IMR-90 (cell line): ENCODE data around the gene SLC6A11. TPM values are rescaled to one million over a fixed set of nuclear protein-coding genes. Genes with fewer than 3 reads are reported as not detected.

Source experiments
- ATAC-seq: fragments of 200-7000 bp; cut with Tn5 transposase; 2 replicates; pipeline ENCODE4 v1.9.1; 2020; ENCODE audit warnings: low read depth, mild to moderate bottlenecking, moderate library complexity
- BruUV-seq: library from RNA; stranded (reverse); fragments of 400-500 nt; replicated peaks from 2 replicates; lab custom pipeline; 2021; lab: Mats Ljungman, UMichigan
- CTCF ChIA-PET: fragments of 300-600 bp; formaldehyde crosslinking; extraction: SDS; loops from one replicate; lab custom pipeline; 2021; ENCODE audit warnings: antibody characterized with exemption; lab: Yijun Ruan, JAX
- POLR2A ChIA-PET: fragments of 300-600 bp; sonication (Branson Sonifier 250); formaldehyde crosslinking; loops from one replicate; lab custom pipeline; 2022; ENCODE audit warnings: antibody characterized with exemption; ENCODE audit not compliant: unreplicated experiment; lab: Charles Lee
- DNase-seq: peaks from one replicate; pipeline ENCODE4 v3.0.0; 2013
- H2AFZ ChIP-seq: replicated peaks from 2 replicates; pipeline ENCODE3; 2013; ENCODE audit warnings: low read length, mild to moderate bottlenecking; ENCODE audit not compliant: poor library complexity
- H2AK5ac ChIP-seq: 2 replicates; pipeline ENCODE4 v1.6.1; 2013; ENCODE audit warnings: low read depth, low read length, inconsistent platforms
- H2AK9ac ChIP-seq: replicated peaks from 2 replicates; pipeline ENCODE3; 2013; ENCODE audit warnings: mild to moderate bottlenecking, low read depth, low read length, moderate library complexity; ENCODE audit not compliant: poor library complexity
- H2BK120ac ChIP-seq: 2 replicates; pipeline ENCODE4 v1.6.1; 2013; ENCODE audit warnings: low read depth, low read length, inconsistent platforms
- H2BK15ac ChIP-seq: 3 replicates; pipeline ENCODE4 v1.6.1; 2013; ENCODE audit warnings: low read depth, low read length, inconsistent platforms
- H2BK20ac ChIP-seq: 2 replicates; pipeline ENCODE4 v1.6.1; 2013; ENCODE audit warnings: low read depth, mild to moderate bottlenecking, inconsistent platforms, low read length, moderate library complexity
- H2BK5ac ChIP-seq: 2 replicates; pipeline ENCODE4 v1.6.1; 2013; ENCODE audit warnings: mild to moderate bottlenecking, low read depth, low read length, inconsistent platforms; ENCODE audit not compliant: poor library complexity, severe bottlenecking
- H3K14ac ChIP-seq: replicated peaks from 2 replicates; pipeline ENCODE4 v1.6.1; 2013; ENCODE audit warnings: low read depth, low read length, inconsistent platforms
- H3K18ac ChIP-seq: 2 replicates; pipeline ENCODE4 v1.6.1; 2013; ENCODE audit warnings: low read depth, low read length, control low read depth
- H3K23ac ChIP-seq: 2 replicates; pipeline ENCODE4 v1.6.1; 2013; ENCODE audit warnings: low read depth, low read length, inconsistent platforms
- H3K27ac ChIP-seq: 2 replicates; pipeline ENCODE4 v1.5.1; 2013; ENCODE audit warnings: mild to moderate bottlenecking, control low read depth, low read length; ENCODE audit not compliant: insufficient read depth
- H3K27me3 ChIP-seq: 2 replicates; pipeline ENCODE4 v1.6.1; 2013; ENCODE audit warnings: low read length; ENCODE audit not compliant: control insufficient read depth, insufficient read depth
- H3K36me3 ChIP-seq: 2 replicates; pipeline ENCODE4 v1.6.1; 2013; ENCODE audit warnings: low read length, mixed read lengths; ENCODE audit not compliant: control insufficient read depth, insufficient read depth
- H3K4ac ChIP-seq: 2 replicates; pipeline ENCODE4 v1.6.1; 2013; ENCODE audit warnings: low read depth, low read length, inconsistent platforms
- H3K4me1 ChIP-seq: 2 replicates; pipeline ENCODE4 v1.6.1; 2013; ENCODE audit warnings: low read length, mixed read lengths; ENCODE audit not compliant: control insufficient read depth, insufficient read depth
- H3K4me2 ChIP-seq: 2 replicates; pipeline ENCODE4 v1.6.1; 2013; ENCODE audit warnings: low read depth, mild to moderate bottlenecking, control low read depth, low read length, moderate library complexity
- H3K4me3 ChIP-seq: 2 replicates; pipeline ENCODE4 v1.5.1; 2013; ENCODE audit warnings: low read depth, mild to moderate bottlenecking, control low read depth, low read length, moderate library complexity; ENCODE audit not compliant: insufficient read depth
- H3K56ac ChIP-seq: 2 replicates; pipeline ENCODE4 v1.6.1; 2013; ENCODE audit warnings: low read length, inconsistent platforms; ENCODE audit not compliant: insufficient read depth; ENCODE audit errors: extremely low read depth
- H3K79me1 ChIP-seq, 2 experiments: 2 replicates each; pipeline ENCODE4 v1.6.1; 2013; ENCODE audit warnings: low read length in 2 of 2, inconsistent platforms in 1 of 2, low read depth in 1 of 2
- H3K9ac ChIP-seq: 2 replicates; pipeline ENCODE4 v1.6.1; 2013; ENCODE audit warnings: low read depth, low read length, control low read depth
- H3K9me1 ChIP-seq: 2 replicates; pipeline ENCODE4 v1.6.1; 2013; ENCODE audit warnings: low read length, inconsistent platforms; ENCODE audit not compliant: insufficient read depth
- H3K9me3 ChIP-seq: 2 replicates; pipeline ENCODE4 v1.6.1; 2013; ENCODE audit warnings: low read length; ENCODE audit not compliant: control insufficient read depth, insufficient read depth
- H4K20me1 ChIP-seq: 2 replicates; pipeline ENCODE4 v1.6.1; 2013; ENCODE audit warnings: low read length, inconsistent platforms; ENCODE audit not compliant: insufficient read depth
- H4K5ac ChIP-seq: 2 replicates; pipeline ENCODE4 v1.6.1; 2013; ENCODE audit warnings: mild to moderate bottlenecking, low read depth, low read length, control low read depth
- H4K8ac ChIP-seq, 2 experiments: 2 replicates each; pipeline ENCODE4 v1.6.1; 2013; ENCODE audit warnings: low read depth in 2 of 2, low read length in 2 of 2, control low read depth in 1 of 2, inconsistent platforms in 1 of 2
- H4K91ac ChIP-seq: 2 replicates; pipeline ENCODE4 v1.6.1; 2013; ENCODE audit warnings: low read depth, low read length, inconsistent platforms; ENCODE audit not compliant: insufficient read depth
- BHLHE40 ChIP-seq: fragments of 150-350 bp; IDR thresholded peaks from 2 replicates; pipeline ENCODE4 v1.6.1; 2016; ENCODE audit warnings: mild to moderate bottlenecking, low read depth, low read length
- CEBPB ChIP-seq: IDR thresholded peaks from 2 replicates; pipeline ENCODE4 v1.6.1; 2012; ENCODE audit warnings: low read depth, low read length, improper control_type of control experiment
- CHD1 ChIP-seq: IDR thresholded peaks from 2 replicates; pipeline ENCODE4 v1.6.1; 2012; ENCODE audit warnings: low read depth, low read length, improper control_type of control experiment
- FOS ChIP-seq: fragments of 150-350 bp; IDR thresholded peaks from 2 replicates; pipeline ENCODE4 v1.6.1; 2016; ENCODE audit warnings: low read depth, low read length
- MAFK ChIP-seq: IDR thresholded peaks from 2 replicates; pipeline ENCODE4 v1.6.1; 2012; ENCODE audit warnings: low read depth, low read length, improper control_type of control experiment
- MAZ ChIP-seq: IDR thresholded peaks from 2 replicates; pipeline ENCODE4 v1.6.1; 2012; ENCODE audit warnings: low read depth, mild to moderate bottlenecking, low read length, improper control_type of control experiment, moderate library complexity, borderline replicate concordance
- MXI1 ChIP-seq: IDR thresholded peaks from 2 replicates; pipeline ENCODE4 v1.6.1; 2012; ENCODE audit warnings: low read depth, mild to moderate bottlenecking, low read length, moderate library complexity, borderline replicate concordance
- NFE2L2 ChIP-seq: fragments of 150-350 bp; IDR thresholded peaks from 2 replicates; pipeline ENCODE4 v1.6.1; 2016; ENCODE audit warnings: low read depth, mild to moderate bottlenecking, low read length
- POLR2A ChIP-seq: IDR thresholded peaks from 2 replicates; pipeline ENCODE4 v1.6.1; 2012; ENCODE audit warnings: mild to moderate bottlenecking, low read depth, low read length
- RAD21 ChIP-seq: IDR thresholded peaks from 2 replicates; pipeline ENCODE4 v1.6.1; 2012; ENCODE audit warnings: low read length, improper control_type of control experiment
- RCOR1 ChIP-seq: IDR thresholded peaks from 2 replicates; pipeline ENCODE4 v1.6.1; 2012; ENCODE audit warnings: mild to moderate bottlenecking, low read length, improper control_type of control experiment; ENCODE audit not compliant: insufficient replicate concordance
- RFX5 ChIP-seq: IDR thresholded peaks from 2 replicates; pipeline ENCODE4 v1.8.0; 2012; ENCODE audit warnings: low read depth, mild to moderate bottlenecking, low read length, moderate library complexity
- SMC3 ChIP-seq: fragments of 150-350 bp; IDR thresholded peaks from 2 replicates; pipeline ENCODE4 v1.6.1; 2016; ENCODE audit warnings: low read depth, mild to moderate bottlenecking, antibody characterized with exemption, low read length, moderate library complexity
- WGBS, 2 experiments: methylation state at CpG; one replicate each; pipeline versions ENCODE4 v1.1.5 to v1.1.7; 2013; ENCODE audit warnings: missing lambda C conversion rate in 2 of 2; ENCODE audit not compliant: insufficient read length in 1 of 2; ENCODE audit errors: extremely low coverage in 2 of 2; 5-methylcytosine and 5-hydroxymethylcytosine counted together
- dilution Hi-C: fragments of 300-500 bp; cut with HindIII; formaldehyde crosslinking; loops from one replicate; pipeline ENCODE4 v1.14.3; 2018; ENCODE audit warnings: low sequenced_read_pairs; ENCODE audit not compliant: unreplicated experiment
- in situ Hi-C: fragments of 300-500 bp; cut with MboI; formaldehyde crosslinking; loops from 3 replicates; pipeline ENCODE4 v1.14.3; 2019; ENCODE audit warnings: low sequenced_read_pairs, inconsistent platforms, mixed read lengths
- intact Hi-C: fragments of 100-400 bp; cut with micrococcal nuclease; formaldehyde crosslinking; loops from 2 replicates; pipeline ENCODE4 v1.10.0; 2022
- polyA plus RNA-seq, 3 experiments: library from polyadenylated mRNA; depleted of rRNA; stranded (reverse); fragments of >200 nt; gene quantifications; 2 replicates each; pipeline ENCODE4 v1.2.3, GENCODE V29; 2012; ENCODE audit warnings: low replicate concordance in 1 of 3
- total RNA-seq: library from RNA; depleted of rRNA; stranded (reverse); fragments of >200 nt; gene quantifications from 2 replicates; pipeline ENCODE4 v1.2.3, GENCODE V29; 2012
- TF ChIP-seq, protein P1 (sequence below): fragments of 150-350 bp; IDR thresholded peaks from 2 replicates; pipeline ENCODE4 v1.6.1; 2017; ENCODE audit warnings: mild to moderate bottlenecking, antibody characterized with exemption, low read length, low read depth
- TF ChIP-seq, protein P2 (sequence below): conservative IDR thresholded peaks from 2 replicates; pipeline ENCODE4 v1.5.1; 2012; ENCODE audit warnings: mild to moderate bottlenecking, low read depth, low read length, improper control_type of control experiment
- TF ChIP-seq, protein P3 (sequence below): fragments of 150-350 bp; IDR thresholded peaks from 2 replicates; pipeline ENCODE4 v1.6.1; 2016; ENCODE audit warnings: low read depth, mild to moderate bottlenecking, low read length, moderate library complexity, borderline replicate concordance

SLC6A11 gene
- total and polyA plus RNA-seq, 2 of the 4 experiments (the other 2 are of a cell fraction), result not detected

DNA sequence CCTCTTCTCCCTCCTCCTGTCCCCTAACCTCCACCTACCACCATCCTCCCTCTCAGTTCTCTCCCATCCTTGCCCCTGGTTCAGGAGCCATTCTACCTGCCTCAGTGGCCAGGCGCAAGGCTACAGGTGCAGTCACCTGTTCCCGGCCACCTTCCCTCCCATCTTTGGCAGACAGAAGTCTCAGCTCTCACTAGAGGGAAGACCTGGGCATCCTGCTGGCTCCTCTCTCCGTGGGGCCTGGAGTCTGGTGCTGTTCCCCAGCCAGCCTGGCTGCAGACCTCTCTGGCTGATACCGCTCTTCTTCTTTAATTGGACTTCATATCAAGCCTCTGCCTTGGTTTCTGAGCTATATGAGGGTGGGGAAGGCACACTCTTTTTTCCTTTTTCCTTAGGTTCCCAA lies 123.5 kb downstream of the SLC6A11 start:
- Histone ChIP-seq H3K27ac (no peak overlapping the region), H3K4ac (no peak overlapping the region), H3K23ac (no peak overlapping the region), H3K56ac (no peak overlapping the region), H2BK20ac (no peak overlapping the region), H3K36me3 (no peaks in the 10 kb centered on the region), H2AK9ac (no peak overlapping the region), H3K9me1 (no peaks in the 10 kb centered on the region), H4K91ac (no peak overlapping the region), H3K9ac (no peak overlapping the region), H3K18ac (no peak overlapping the region), H3K4me2 (no peak overlapping the region), H2AK5ac (no peak overlapping the region), H2BK5ac (no peak overlapping the region), H3K4me3 (no peak overlapping the region), H3K9me3 (peaks cover 3% of the 10 kb centered on the region; the same call in 1 of the 2 replicates), H3K4me1 (no peaks in the 10 kb centered on the region), H3K79me1 (no peaks in the 10 kb centered on the region), H2BK15ac (no peak overlapping the region), H4K8ac (no peak overlapping the region), H3K14ac (no peak overlapping the region), H3K27me3 (peaks cover 16% of the 10 kb centered on the region), H2AFZ (no peak overlapping the region), H4K20me1 (no peaks in the 10 kb centered on the region), H4K5ac (no peak overlapping the region), H2BK120ac (no peak overlapping the region)
- no peak for ATAC-seq
- intact Hi-C loops, result no loop called here
- in situ Hi-C loops, result no loop called here
- ChIA-PET CTCF (no interaction called here), POLR2A (no interaction called here)
- WGBS, 2 experiments, result no CpG with 5 or more reads among the region's 4 CpGs
- dilution Hi-C loops, result no loop called here
- no TSS peak for BruUV-seq
- no peak for DNase-seq
- TF ChIP-seq CHD1 (no peak), MXI1 (no peak), MAZ (no peak), SMC3 (no peak), RFX5 (no peak), FOS (no peak), NFE2L2 (no peak), BHLHE40 (no peak), POLR2A (no peak), RCOR1 (no peak), MAFK (no peak), RAD21 (no peak), CEBPB (no peak)
- TF ChIP-seq, protein P1, sequence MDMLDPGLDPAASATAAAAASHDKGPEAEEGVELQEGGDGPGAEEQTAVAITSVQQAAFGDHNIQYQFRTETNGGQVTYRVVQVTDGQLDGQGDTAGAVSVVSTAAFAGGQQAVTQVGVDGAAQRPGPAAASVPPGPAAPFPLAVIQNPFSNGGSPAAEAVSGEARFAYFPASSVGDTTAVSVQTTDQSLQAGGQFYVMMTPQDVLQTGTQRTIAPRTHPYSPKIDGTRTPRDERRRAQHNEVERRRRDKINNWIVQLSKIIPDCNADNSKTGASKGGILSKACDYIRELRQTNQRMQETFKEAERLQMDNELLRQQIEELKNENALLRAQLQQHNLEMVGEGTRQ, result no peak
- TF ChIP-seq, protein P2, sequence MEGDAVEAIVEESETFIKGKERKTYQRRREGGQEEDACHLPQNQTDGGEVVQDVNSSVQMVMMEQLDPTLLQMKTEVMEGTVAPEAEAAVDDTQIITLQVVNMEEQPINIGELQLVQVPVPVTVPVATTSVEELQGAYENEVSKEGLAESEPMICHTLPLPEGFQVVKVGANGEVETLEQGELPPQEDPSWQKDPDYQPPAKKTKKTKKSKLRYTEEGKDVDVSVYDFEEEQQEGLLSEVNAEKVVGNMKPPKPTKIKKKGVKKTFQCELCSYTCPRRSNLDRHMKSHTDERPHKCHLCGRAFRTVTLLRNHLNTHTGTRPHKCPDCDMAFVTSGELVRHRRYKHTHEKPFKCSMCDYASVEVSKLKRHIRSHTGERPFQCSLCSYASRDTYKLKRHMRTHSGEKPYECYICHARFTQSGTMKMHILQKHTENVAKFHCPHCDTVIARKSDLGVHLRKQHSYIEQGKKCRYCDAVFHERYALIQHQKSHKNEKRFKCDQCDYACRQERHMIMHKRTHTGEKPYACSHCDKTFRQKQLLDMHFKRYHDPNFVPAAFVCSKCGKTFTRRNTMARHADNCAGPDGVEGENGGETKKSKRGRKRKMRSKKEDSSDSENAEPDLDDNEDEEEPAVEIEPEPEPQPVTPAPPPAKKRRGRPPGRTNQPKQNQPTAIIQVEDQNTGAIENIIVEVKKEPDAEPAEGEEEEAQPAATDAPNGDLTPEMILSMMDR, result no peak
- TF ChIP-seq, protein P3, sequence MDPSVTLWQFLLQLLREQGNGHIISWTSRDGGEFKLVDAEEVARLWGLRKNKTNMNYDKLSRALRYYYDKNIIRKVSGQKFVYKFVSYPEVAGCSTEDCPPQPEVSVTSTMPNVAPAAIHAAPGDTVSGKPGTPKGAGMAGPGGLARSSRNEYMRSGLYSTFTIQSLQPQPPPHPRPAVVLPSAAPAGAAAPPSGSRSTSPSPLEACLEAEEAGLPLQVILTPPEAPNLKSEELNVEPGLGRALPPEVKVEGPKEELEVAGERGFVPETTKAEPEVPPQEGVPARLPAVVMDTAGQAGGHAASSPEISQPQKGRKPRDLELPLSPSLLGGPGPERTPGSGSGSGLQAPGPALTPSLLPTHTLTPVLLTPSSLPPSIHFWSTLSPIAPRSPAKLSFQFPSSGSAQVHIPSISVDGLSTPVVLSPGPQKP, result no peak
